NCI-H1048 (cell line): ENCODE results near the gene UQCRC1.

Source experiments
- DNase-seq: peaks from one replicate; lab custom pipeline; 2025; lab: John Stamatoyannopoulos, UW

The UQCRC1 gene

DNA sequence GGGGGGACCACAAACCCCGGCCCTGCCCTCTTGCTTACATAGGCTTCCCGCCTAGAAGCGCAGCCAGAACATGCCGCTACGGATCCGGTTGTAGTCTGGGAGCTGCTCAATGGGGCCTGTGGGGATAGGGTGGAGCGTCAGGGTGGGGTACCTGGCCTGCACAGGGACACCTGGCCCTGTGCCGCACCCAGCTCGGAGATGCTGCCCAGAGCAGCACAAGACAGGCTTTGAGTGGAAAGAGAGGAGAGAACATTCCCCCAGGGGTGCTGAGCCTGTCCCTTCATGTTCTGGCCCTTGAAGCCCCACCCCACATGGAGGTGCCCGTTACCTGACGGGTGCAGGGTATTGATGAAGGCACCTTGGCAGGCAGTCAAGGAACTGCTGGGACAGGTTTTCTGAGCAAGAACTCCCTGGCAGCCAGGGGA, 10.4 kb downstream of the UQCRC1 start:
- DNase-seq = no peak

DNA sequence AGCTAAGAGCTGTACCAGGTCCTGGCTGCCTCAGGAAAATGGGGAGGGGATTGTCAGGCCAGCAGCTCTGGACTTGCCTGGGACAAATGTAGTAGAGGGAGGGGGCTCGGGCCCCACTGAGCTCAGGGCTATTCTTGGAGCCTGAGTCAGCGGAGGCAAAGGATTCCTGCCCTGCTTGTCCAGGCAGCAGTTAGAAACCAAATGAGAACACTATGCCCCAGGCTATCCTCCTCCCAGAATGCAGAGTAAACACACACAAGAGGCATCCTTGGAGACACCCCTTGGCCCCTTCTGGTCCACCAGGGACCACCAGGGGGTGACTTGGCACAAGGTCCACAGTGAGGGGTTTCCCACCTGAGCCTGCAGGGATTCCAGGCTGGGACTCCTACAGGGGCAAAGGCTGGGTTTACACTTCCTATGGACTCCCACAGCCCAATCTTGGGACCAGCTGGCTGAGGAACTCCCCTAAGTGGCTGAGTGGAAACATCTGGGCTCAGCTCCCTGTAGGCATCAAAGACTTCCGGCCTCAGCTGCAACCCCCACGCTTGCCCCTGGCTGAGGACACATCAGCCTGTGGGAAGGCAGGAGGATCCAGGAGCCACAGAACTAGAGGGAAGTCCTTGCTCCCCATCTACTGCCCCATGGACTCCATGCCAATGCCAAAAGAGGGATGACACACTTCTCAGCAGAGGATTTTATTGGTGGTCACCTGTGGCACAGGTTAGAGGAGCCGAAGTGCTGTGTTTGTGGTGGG, 10.9 kb downstream of the UQCRC1 start:
- DNase-seq = no peak

DNA sequence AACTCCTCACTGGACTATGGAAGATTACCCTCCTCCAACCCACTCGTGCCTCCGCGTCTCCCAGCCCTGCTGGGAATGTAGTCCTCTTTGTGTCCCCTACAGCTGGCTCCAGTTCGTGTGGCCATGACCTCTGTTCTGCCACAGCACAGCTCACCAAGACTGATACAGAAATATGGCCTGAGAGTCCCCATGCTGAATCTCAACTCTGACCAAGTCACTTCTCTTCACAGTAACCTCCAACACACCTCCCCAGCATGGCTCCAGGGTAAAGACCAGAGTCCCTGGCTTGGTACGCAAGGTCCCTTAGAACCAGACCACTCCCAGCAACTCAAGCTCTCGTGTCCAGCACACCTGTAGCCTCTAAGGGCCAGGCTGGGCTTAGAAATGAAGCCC, 12.0 kb downstream of the UQCRC1 start:
- DNase-seq = no peak

DNA sequence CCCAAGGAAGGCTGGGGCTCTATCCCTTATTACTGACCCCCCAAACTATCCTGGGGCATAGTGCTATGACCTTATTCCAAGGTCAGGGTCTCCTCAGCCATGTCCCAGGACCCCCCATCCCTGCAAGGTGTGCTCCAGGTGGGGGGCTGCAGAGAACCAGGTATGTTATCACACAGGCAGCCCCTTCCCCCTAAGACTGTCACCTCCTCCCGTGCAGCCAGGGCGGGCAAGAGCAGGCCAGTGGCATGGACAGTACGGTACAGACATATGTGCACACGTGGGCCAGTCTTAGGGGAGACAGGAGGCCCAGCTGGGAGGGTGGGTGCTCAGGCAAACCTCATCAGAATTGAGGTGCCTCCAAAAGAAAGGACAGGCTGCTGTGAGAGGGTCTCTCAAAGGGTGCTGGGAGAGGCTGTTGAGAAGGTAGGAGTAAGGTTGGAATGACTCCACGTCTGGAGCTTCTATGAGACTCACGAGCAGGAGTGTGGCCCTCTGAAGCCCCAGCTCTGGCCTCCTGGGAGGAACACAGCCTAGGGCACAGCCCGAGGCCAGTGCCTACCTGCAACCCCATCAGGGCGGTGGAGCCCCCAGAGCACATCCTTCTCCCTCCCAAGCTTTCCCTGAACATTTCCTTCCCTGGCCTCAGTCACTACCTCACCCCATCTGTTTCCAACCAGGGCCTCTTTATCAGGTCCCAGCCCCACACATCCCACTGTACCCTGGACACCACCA, 12.6 kb downstream of the UQCRC1 start:
- DNase-seq = no peak

DNA sequence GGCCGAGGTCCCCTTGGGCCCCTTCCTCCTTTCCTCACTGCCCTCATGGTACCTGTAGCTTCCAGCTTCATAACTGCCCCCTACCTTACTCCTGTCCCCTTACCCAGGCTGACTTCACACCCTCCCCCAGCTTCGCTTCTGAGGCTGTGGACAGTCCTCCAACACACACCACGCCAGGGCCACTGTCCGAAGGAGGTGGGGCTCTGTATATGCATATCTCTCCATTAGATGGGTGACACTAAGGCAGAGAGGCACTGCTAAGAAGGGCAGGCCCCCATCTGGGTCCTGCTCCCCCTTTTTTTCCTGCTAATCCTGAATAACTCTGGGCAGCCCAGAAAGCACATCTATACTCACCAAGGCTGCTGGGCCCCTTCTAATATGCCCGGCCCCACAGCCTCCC, 13.3 kb downstream of the UQCRC1 start:
- DNase-seq = no peak

GRCh38 chr3:48595526-48596121, 13.8 kb downstream of the UQCRC1 start:
- DNase-seq = no peak

GRCh38 chr3:48595075-48595525, 14.3 kb downstream of the UQCRC1 start, which contains the start of gene COL7A1:
TSS of gene COL7A1 (minus strand) at chr3:48595329. CDS start at chr3:48595159, 170 bp downstream.
- no peak for DNase-seq

GRCh38 chr3:48594417-48595049, 14.9 kb downstream of the UQCRC1 start:
- no peak for DNase-seq

- no peak for DNase-seq
Observed at GRCh38 chr3:48593337-48593736, 16.1 kb downstream of the UQCRC1 start.

GRCh38 chr3:48592519-48593087, 16.8 kb downstream of the UQCRC1 start:
- no peak for DNase-seq

- DNase-seq = no peak
Observed at GRCh38 chr3:48591886-48592518, 17.4 kb downstream of the UQCRC1 start.

DNA sequence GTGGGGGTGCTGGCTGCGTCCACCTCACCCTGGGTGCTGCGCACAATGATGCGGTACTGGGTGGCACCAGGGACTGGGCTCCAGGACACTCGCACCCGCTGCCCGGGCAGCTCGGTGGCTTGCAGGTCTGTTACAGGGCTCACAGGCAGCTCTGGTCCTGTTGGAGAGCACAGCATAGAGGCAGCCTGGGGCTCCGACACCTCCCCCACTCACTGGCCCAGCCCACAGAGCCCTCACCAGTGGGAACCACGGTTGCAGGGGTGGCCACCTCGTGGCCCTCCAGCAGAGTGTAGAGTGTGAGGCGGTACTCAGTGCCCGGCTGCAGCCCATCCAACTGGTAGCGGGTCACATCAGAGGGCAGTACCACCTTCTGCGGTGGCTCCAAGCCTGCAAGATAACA, 18.0 kb downstream of the UQCRC1 start:
- no peak for DNase-seq

DNA sequence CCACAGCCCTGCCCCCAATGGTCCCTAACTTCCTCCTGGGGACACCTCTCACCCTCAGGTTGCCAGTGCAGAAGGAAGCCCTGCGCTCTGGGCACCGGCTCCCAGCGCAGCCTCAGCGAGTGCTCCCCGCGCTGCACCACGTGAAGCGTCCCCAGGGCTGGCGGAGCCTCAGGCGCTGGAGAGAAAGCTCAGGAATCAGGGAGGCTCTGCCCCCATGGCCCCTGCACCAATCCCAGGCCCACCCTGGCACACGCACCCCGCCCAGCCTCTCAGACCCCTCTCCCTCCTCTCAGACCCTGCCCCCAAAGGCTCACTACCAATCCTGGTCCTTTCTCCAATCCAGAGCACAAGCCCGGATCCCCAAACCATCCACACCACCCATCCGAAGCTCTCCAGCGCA, 21.2 kb downstream of the UQCRC1 start:
- DNase-seq = no peak

DNA sequence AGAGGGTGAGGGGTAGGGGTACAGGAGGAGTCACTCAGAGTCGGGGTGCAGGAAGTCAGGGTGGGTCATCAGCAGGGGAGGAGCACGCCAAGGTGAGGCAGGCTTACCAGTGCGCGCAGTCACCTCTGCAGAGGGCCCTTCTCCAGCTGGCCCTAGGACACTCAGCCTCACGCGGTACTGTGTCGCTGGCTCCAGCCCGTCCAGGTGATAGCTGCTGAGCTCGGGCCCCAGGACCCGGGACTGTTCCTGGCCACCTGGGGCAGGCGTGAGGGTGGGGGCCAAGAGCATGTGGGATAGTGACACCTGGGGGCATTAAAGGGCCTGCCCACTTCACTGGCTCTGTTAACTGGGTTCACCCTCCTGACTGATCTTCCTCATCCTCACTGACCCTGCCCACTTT, 21.8 kb downstream of the UQCRC1 start:
- no peak for DNase-seq

DNA sequence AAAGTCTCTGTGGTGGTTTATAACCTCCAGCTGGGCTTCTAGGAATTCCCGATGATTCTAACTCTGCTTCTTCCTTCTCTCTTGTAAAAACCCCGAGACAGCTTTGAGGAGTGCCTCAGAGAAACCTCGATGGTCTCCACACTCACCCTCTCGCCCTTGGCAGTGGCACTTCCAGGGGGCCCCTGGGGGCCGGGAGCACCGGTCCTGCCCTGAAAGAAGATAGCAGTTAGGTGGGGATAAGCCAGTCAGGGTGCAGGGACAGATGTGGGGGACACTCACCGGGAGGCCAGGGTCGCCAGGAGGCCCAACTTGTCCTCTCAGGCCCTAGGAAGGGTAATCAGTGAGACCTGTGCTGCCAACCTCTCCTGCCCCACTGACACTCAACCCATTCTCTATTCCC, 24.0 kb downstream of the UQCRC1 start:
- no peak for DNase-seq

DNA sequence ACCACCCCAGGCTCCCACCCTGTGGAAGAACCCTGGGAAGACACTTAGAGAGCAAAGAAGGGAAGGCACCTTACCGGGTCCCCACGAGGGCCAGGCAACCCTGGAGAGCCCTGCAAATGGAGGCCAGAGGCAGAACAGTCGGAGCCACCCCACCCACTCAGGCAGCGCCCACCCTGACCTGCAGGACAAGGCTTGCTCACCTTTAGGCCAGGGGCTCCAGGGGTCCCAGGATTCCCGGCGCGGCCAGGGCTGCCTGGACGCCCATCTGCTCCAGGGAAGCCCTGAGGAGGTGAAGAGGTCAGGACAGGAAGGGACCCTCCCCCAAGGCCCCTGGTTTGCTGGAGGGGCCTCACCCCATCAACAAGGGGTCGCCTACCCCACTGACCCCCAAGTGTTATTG, 24.6 kb downstream of the UQCRC1 start:
- DNase-seq = no peak

- DNase-seq = no peak
Observed at GRCh38 chr3:48581621-48582481, 27.6 kb downstream of the UQCRC1 start.

DNA sequence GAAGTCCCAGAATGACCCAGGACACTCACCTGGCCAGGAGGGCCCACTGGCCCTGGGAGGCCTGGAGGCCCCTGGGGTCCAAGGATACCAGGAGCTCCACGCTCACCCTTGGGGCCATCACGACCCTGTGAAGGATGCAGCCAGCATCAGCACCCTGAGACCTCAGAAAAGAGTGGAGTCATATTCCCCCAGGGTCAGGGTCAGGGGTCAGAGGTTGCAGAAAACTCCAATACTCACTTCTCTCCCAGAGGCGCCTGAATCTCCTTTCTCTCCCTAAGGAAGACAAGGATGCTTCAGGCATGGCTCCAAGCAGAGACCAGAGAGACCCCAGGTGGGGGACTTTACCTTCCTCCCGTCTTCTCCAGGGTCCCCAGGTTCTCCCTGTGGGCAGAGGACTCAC, 32.8 kb downstream of the UQCRC1 start:
- DNase-seq = no peak

DNA sequence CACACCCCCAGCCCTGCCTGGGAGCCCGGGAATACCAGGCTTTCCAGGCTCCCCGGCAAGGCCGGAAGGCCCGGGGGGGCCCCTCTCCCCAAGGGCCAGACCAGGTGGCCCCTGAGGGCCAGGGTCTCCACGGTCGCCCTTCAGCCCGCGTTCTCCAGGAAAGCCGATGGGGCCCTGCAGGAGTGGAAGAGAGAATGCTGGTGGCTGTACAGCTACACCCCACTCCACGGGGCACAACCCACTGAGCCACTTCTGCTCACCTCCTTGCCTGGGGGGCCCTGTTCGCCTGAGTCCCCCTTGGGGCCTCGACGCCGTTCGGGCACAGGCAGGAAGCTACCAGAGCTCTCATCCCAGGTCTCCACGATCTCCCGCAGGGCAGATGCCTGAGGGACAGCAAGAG, 34.1 kb downstream of the UQCRC1 start:
- no peak for DNase-seq

GRCh38 chr3:48573973-48574585, 35.4 kb downstream of the UQCRC1 start:
- DNase-seq = no peak
